ENCODE measurements around the gene RELT.

RELT gene

DNA sequence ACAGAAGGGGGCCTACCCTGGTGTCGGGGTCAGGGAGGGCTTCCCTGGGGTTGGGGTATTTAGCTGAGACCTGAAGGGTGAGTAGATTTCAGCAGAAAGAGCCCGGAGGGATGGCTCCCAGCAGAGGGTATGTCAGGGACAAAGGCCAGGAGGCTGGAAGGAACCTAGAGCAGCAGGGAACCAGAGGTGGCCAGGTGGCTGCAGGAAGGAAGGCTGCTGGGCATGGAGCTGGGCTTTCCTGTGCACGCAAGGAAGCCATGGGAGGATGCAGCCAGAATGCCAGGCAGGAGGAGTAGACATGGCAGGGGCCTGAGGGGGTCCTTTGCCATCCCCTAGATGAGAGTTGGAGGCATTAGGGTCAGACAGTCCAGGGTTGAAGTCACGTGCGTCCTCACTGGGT is 27.4 kb upstream of the RELT start:
- no peak for DNase-seq

GRCh38 chr11:73349633-73350032 is 26.6 kb upstream of the RELT start:
- no peak for DNase-seq

- DNase-seq = peak in 1 of 2 experiments; percentile 50
Observed at GRCh38 chr11:73350908-73351636, 25.1 kb upstream of the RELT start.

DNA sequence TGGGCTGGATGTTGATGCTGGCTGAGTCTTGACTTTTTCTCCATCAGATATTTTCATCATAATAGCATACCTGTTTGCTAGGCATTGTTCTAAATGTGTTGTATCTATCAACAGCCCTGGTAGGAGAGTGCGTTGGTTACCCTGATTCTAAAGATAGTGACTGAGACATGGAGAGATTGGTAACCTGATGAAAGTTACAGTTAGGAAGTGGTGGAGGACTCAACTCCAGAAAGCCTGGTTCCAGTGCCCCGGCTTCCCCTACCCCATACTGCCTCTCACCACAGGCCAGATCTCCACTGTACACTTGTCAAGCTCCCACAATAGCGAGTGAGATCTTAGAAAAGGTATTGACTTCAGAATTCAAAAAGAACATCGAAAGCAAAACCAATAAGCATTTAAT is 22.8 kb upstream of the RELT start:
- no peak for DNase-seq

DNA sequence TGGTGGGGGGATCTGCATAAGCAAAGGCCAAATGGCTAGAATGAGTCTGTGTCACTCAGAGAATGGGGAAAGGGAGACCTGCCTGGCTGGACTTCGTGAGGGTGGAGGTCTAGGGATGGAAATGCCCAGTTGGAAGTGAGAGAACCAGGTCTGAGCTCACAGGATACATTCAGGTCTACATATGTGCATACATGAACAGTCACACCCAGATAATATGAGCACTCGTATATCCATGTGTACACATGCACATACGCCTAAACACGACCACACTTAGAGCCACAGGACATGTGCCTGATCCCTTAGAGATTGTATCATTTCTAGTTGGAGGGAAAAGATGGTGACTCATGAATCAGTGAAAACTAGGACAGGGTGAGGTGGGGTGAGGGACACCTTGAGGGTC is 21.1 kb upstream of the RELT start:
- no peak for DNase-seq

- DNase-seq = no peak
Observed at GRCh38 chr11:73356979-73357860, 19.0 kb upstream of the RELT start.

GRCh38 chr11:73358071-73358470 is 18.1 kb upstream of the RELT start:
- no peak for DNase-seq

DNA sequence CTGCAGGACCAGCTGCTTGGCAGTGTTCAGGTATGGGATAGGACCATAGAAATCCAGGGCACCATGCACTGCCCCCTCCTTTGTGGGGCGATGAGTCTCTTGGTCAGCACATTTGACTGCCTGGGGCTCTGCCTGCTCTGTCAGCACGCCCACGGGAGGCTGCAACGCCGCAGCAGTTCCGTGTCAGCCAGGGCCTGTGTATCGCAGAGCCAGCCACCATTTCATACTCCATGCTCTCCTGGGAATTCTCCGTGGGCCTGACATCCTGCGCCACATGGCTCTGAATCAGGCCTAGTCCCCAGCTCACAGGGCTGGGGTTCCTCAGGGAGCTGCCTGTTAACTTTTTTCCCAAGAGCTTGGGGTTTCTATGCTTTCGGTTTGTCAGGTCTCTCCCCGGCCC is 16.9 kb upstream of the RELT start:
- DNase-seq = no peak

- peak in 1 of 2 experiments; percentile 44 for DNase-seq
Observed at GRCh38 chr11:73359930-73360742, 16.1 kb upstream of the RELT start.

- DNase-seq = no peak
Observed at GRCh38 chr11:73360743-73361369, 15.3 kb upstream of the RELT start.

DNA sequence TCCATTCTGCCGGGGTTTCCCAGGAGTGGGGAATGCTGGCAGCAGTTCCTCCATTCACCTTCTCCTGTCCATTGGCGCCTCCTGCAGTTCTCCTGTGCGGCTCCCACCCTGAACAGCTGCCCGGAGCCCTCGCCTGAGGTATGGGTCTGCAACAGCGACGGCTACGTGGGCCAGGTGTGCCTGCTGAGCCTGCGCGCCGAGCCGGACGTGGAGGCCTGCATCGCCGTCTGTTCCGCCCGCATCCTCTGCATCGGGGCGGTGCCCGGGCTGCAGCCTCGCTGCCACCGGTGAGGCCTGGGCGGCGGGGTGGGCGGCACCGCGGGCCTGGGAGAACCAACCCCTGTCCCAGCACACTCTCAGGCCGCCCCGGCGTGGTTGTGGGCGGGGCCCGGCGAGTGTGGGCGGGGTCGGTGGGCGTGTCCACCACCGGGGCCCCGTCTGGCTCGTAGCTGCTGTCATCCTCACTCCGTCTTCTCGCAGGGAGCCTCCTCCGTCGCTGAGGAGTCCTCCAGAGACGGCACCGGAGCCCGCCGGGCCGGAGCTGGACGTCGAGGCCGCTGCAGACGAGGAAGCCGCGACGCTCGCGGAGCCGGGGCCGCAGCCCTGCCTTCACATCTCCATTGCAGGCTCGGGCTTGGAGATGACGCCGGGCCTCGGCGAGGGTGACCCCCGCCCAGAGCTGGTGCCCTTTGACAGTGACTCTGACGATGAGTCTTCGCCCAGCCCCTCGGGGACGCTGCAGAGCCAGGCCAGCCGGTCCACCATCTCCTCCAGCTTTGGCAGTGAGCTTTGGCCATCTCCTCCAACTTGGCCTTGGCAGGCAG is 14.0 kb upstream of the RELT start:
- no peak for DNase-seq

DNA sequence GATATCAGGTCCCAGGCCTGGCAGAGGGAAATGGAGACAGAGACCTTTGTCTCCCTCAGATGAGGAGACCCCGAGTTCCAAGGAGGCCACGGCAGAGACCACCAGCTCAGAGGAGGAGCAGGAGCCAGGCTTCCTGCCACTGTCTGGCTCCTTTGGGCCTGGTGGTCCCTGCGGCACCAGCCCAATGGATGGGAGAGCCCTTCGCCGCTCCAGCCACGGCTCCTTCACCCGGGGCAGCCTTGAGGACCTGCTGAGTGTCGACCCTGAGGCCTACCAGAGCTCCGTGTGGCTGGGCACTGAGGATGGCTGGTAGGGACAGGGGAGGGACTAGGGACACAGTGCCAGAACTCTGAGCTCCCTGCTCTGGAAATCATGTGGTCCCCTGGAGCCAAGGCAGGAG is 13.1 kb upstream of the RELT start:
- no peak for DNase-seq

GRCh38 chr11:73365352-73366264 is 10.6 kb upstream of the RELT start:
- DNase-seq = no peak

GRCh38 chr11:73366265-73366610 is 10.0 kb upstream of the RELT start:
- DNase-seq = no peak

GRCh38 chr11:73366953-73367352 is 9.2 kb upstream of the RELT start:
- DNase-seq = no peak

- no peak for DNase-seq
Observed at GRCh38 chr11:73367482-73368024, 8.6 kb upstream of the RELT start.

DNA sequence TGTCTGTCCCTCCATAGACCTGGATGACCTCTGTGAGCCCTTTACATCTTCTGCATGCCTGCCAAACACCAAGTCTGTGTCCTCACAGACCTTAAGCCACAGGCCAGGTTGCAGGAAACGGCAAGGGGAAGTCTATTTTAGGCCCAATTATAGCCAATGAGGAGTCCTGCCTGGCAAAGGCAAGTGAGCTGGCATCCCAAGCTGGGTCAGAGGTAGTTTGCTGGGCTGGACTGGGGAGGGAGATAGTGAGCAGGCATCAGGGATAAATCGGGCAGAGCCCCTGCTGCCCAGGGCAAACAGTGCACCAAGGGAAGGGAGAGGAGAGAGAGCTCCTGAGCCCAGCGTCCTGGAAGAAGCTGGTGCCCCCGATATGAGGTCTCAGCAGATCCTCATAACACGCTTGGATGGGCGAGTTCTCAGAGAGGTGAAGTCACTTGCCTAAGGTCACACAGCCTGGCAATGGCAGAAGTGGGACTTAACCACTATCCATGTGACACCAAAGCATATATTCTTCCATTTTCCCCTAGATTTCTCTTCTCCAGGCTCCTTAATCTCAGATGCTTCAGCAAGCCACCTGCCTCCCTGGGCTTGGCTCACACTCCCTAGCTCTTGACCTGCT is 3.7 kb upstream of the RELT start:
- no peak for DNase-seq

- no peak for DNase-seq
Observed at GRCh38 chr11:73374151-73374550, 2.0 kb upstream of the RELT start.

- no peak for DNase-seq
Observed at GRCh38 chr11:73375830-73376159, 404 bp upstream of the RELT start.
